ENCODE results near the gene FOXL3. TPM values are rescaled to one million over a fixed set of nuclear protein-coding genes. Genes with fewer than 3 reads are reported as not detected.
"Not testable (repeated sequence)": the region's sequence is repeated elsewhere in the genome, so short reads cannot be mapped to it uniquely, and the experiment has no call there.

FOXL3 gene
- total and polyA plus RNA-seq, 7 donors = not detected

- H3K4me3 ChIP-seq = no peak overlapping the region
- H3K27me3 ChIP-seq (ENCODE audit: insufficient read depth in 3 of 3, low read length in 2 of 3) = peaks cover 0 to 12% (median 0%) of the 10 kb centered on the region in 3 donors
- no peaks in the 10 kb centered on the region for H3K36me3 ChIP-seq (ENCODE audit: insufficient read depth in 1 of 2, low read depth in 1 of 2)
- no peaks in the 10 kb centered on the region for H3K9me3 ChIP-seq
- H3K4me1 ChIP-seq = peaks cover 13% of the 10 kb centered on the region
- DNase-seq (no peak), ATAC-seq (no peak)
- H3K27ac ChIP-seq = no peak overlapping the region
- intact Hi-C loops (cut with DNase I) = loop anchor here in 1 of 2 donors (5.0 kb wide), 1 partner anchor 183 kb away; the partner anchor contains the start of gene PDGFA
- TF ChIP-seq CTCF (IDR thresholded peaks at IDR 0.05) = no peak
- WGBS, 3 donors = 91 to 94% (median 92%) methylated on average over 16 of the region's 16 CpGs
Measured at GRCh38 chr7:334618-335357, 44.8 kb downstream of the FOXL3 start.

GRCh38 chr7:335358-336148 lies 45.6 kb downstream of the FOXL3 start:
- peaks cover 0 to 12% (median 0%) of the 10 kb centered on the region in 3 donors for H3K27me3 ChIP-seq (ENCODE audit: insufficient read depth in 3 of 3, low read length in 2 of 3)
- TF ChIP-seq CTCF (IDR thresholded peaks at IDR 0.05) = no peak
- peaks cover 13% of the 10 kb centered on the region for H3K4me1 ChIP-seq
- 84 to 88% (median 85%) methylated on average over 11 of the region's 11 CpGs for WGBS, 3 donors
- H3K36me3 ChIP-seq (ENCODE audit: insufficient read depth in 1 of 2, low read depth in 1 of 2) = no peaks in the 10 kb centered on the region
- ATAC-seq (no peak), DNase-seq (peak in 1 of 2 donors; percentile 30)
- no peak overlapping the region for H3K27ac ChIP-seq
- intact Hi-C loops (cut with DNase I) = no loop called here
- no peaks in the 10 kb centered on the region for H3K9me3 ChIP-seq
- no peak overlapping the region for H3K4me3 ChIP-seq

GRCh38 chr7:336149-336533 lies 46.2 kb downstream of the FOXL3 start:
- H3K27me3 ChIP-seq (ENCODE audit: insufficient read depth in 3 of 3, low read length in 2 of 3); ATAC-seq; intact Hi-C loops (cut with DNase I); H3K36me3 ChIP-seq (ENCODE audit: insufficient read depth in 1 of 2, low read depth in 1 of 2); H3K9me3 ChIP-seq; H3K27ac ChIP-seq; H3K4me3 ChIP-seq: not testable (repeated sequence)
- WGBS, 3 donors = 92 to 97% (median 94%) methylated on average over 21 to 25 of the region's 25 CpGs
- peak in 1 of 2 donors; percentile 18 for DNase-seq
- peaks cover 13% of the 10 kb centered on the region for H3K4me1 ChIP-seq

GRCh38 chr7:336810-337566 lies 47.0 kb downstream of the FOXL3 start:
- 86 to 92% (median 87%) methylated on average over 26 to 34 of the region's 34 CpGs for WGBS, 3 donors
- H3K27me3 ChIP-seq (ENCODE audit: insufficient read depth in 3 of 3, low read length in 2 of 3) = peaks cover 0 to 5% (median 0%) of the 10 kb centered on the region in 3 donors
- no peak for ATAC-seq
- H3K4me1 ChIP-seq = peaks cover 17% of the 10 kb centered on the region
- no peak overlapping the region for H3K27ac ChIP-seq
- no peaks in the 10 kb centered on the region for H3K9me3 ChIP-seq
- no peak overlapping the region for H3K4me3 ChIP-seq
- intact Hi-C loops (cut with DNase I) = no loop called here
- no peaks in the 10 kb centered on the region for H3K36me3 ChIP-seq (ENCODE audit: insufficient read depth in 1 of 2, low read depth in 1 of 2)
- no peak for TF ChIP-seq CTCF (IDR thresholded peaks at IDR 0.05)
- peak in 1 of 2 donors; percentile 23 for DNase-seq

Data from psoas muscle (tissue), 8 donors.